Measurements from ENCODE around the gene LAPTM5.

Gene LAPTM5

DNA sequence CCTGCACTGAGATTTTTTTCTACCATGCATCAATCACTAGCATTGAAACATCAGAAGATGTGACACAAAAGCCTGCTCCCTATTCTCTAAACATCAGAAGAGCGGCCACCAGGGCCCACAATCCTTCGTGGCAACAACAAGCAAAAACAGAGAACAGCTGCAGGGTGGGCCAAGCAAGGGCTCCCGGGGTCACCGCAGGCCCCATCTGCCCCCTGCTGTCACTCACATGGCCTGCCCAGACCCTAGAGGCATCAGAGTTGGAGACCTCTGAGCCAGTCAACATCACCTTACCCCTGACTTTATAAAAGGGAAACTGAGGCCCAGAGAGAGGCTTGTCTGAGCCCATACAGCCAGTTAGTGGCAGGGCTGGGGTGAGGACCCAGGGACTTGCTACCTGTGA is 1.8 kb downstream of the LAPTM5 start:
- POLR2A ChIA-PET = no interaction called here
- no peak overlapping the region for H3K4me3 ChIP-seq (ENCODE audit: low read depth, low read length)
- CTCF ChIA-PET = interaction anchor here (0.6 to 0.7 kb wide), 2 partner anchors 275 to 986 kb away, joined by 4 read pairs; no protein-coding TSS in a partner anchor
- H3K27ac ChIP-seq (ENCODE audit: extremely low read depth, low read depth, low read length) = no peak overlapping the region
- H3K36me3 ChIP-seq (ENCODE audit: control insufficient read depth in 2 of 2, insufficient read depth in 1 of 2, low read length in 2 of 2) = no peaks in the 10 kb centered on the region
- no peaks in the 10 kb centered on the region for H3K4me1 ChIP-seq (ENCODE audit: control insufficient read depth, insufficient read depth, low read length)
- H3K9me3 ChIP-seq (ENCODE audit: control insufficient read depth, insufficient read depth, low read depth, low read length) = no peaks in the 10 kb centered on the region
- TF ChIP-seq ZNF24 (tag by site-specific recombination; IDR thresholded peaks at IDR 0.05) (no peak), ZNF549 (tag by site-specific recombination; IDR thresholded peaks at IDR 0.05) (no peak), ZBTB7A (tag by site-specific recombination; IDR thresholded peaks at IDR 0.05; ENCODE audit: low read depth) (no peak), ZBTB20 (tag by site-specific recombination; IDR thresholded peaks at IDR 0.05) (no peak), IKZF3 (tag by site-specific recombination; IDR thresholded peaks at IDR 0.05) (no peak), ZNF623 (tag by site-specific recombination; IDR thresholded peaks at IDR 0.05) (no peak), SETDB1 (IDR thresholded peaks at IDR 0.05; ENCODE audit: insufficient read length, low read length) (no peak), YY1 (tag by site-specific recombination; IDR thresholded peaks at IDR 0.05) (no peak), ZNF112 (tag by site-specific recombination; IDR thresholded peaks at IDR 0.05) (no peak), ZNF341 (tag by site-specific recombination; IDR thresholded peaks at IDR 0.05; ENCODE audit: low read depth) (no peak), ZNF792 (tag by site-specific recombination; IDR thresholded peaks at IDR 0.05) (no peak), ZNF747 (tag by site-specific recombination; IDR thresholded peaks at IDR 0.05) (no peak), ZSCAN23 (tag by site-specific recombination; IDR thresholded peaks at IDR 0.05) (no peak), ZNF830 (tag by site-specific recombination; IDR thresholded peaks at IDR 0.05; ENCODE audit: low read depth) (no peak), ZNF16 (tag by site-specific recombination; IDR thresholded peaks at IDR 0.05; ENCODE audit: low read depth) (no peak), ZIC2 (tag by site-specific recombination; IDR thresholded peaks at IDR 0.05) (no peak)
- TF ChIP-seq, protein P1, sequence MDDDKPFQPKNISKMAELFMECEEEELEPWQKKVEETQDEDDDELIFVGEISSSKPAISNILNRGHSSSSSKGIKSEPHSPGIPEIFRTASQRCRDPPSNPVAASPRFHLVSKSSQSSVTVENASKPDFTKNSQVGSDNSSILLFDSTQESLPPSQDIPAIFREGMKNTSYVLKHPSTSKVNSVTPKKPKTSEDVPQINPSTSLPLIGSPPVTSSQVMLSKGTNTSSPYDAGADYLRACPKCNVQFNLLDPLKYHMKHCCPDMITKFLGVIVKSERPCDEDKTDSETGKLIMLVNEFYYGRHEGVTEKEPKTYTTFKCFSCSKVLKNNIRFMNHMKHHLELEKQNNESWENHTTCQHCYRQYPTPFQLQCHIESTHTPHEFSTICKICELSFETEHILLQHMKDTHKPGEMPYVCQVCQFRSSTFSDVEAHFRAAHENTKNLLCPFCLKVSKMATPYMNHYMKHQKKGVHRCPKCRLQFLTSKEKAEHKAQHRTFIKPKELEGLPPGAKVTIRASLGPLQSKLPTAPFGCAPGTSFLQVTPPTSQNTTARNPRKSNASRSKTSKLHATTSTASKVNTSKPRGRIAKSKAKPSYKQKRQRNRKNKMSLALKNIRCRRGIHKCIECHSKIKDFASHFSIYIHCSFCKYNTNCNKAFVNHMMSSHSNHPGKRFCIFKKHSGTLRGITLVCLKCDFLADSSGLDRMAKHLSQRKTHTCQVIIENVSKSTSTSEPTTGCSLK (tag by site-specific recombination; IDR thresholded peaks at IDR 0.05) = no peak
- TF ChIP-seq, protein P2, sequence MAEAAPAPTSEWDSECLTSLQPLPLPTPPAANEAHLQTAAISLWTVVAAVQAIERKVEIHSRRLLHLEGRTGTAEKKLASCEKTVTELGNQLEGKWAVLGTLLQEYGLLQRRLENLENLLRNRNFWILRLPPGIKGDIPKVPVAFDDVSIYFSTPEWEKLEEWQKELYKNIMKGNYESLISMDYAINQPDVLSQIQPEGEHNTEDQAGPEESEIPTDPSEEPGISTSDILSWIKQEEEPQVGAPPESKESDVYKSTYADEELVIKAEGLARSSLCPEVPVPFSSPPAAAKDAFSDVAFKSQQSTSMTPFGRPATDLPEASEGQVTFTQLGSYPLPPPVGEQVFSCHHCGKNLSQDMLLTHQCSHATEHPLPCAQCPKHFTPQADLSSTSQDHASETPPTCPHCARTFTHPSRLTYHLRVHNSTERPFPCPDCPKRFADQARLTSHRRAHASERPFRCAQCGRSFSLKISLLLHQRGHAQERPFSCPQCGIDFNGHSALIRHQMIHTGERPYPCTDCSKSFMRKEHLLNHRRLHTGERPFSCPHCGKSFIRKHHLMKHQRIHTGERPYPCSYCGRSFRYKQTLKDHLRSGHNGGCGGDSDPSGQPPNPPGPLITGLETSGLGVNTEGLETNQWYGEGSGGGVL (tag by site-specific recombination; IDR thresholded peaks at IDR 0.05) = no peak
- TF ChIP-seq, protein P3, sequence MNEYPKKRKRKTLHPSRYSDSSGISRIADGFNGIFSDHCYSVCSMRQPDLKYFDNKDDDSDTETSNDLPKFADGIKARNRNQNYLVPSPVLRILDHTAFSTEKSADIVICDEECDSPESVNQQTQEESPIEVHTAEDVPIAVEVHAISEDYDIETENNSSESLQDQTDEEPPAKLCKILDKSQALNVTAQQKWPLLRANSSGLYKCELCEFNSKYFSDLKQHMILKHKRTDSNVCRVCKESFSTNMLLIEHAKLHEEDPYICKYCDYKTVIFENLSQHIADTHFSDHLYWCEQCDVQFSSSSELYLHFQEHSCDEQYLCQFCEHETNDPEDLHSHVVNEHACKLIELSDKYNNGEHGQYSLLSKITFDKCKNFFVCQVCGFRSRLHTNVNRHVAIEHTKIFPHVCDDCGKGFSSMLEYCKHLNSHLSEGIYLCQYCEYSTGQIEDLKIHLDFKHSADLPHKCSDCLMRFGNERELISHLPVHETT (tag by site-specific recombination; IDR thresholded peaks at IDR 0.05) = no peak

DNA sequence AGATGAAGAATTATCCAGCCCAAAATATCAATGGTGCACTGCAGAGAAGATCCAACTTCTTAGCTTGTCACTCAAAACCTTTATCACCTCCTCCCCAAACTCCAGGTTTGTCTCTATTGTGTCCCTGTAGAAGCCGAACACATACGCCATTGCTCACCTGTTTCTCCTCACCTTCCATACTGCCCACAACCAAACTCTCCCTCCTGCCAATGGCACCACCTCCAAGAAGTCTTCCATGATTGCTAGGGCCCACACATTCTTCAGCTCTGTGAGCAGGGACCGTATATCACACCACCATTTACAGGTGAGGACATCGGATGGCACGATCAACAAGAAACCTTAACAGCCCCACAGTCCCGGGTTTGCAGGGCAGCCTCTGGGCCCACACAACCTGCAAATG is 2.2 kb downstream of the LAPTM5 start:
- ChIA-PET POLR2A (no interaction called here), CTCF (interaction anchor here (0.6 to 1.2 kb wide), 3 partner anchors 36 to 985 kb away, joined by 3 to 4 read pairs (median 4); no protein-coding TSS in a partner anchor)
- no peak overlapping the region for H3K4me3 ChIP-seq (ENCODE audit: low read depth, low read length)
- no peaks in the 10 kb centered on the region for H3K9me3 ChIP-seq (ENCODE audit: control insufficient read depth, insufficient read depth, low read depth, low read length)
- H3K36me3 ChIP-seq (ENCODE audit: control insufficient read depth in 2 of 2, insufficient read depth in 1 of 2, low read length in 2 of 2) = no peaks in the 10 kb centered on the region
- no peak overlapping the region for H3K27ac ChIP-seq (ENCODE audit: extremely low read depth, low read depth, low read length)
- H3K4me1 ChIP-seq (ENCODE audit: control insufficient read depth, insufficient read depth, low read length) = no peaks in the 10 kb centered on the region
- TF ChIP-seq ZNF157 (tag by site-specific recombination; IDR thresholded peaks at IDR 0.05) = no peak
- no peak for TF ChIP-seq ZBTB17 (tag by site-specific recombination; IDR thresholded peaks at IDR 0.05)
- no peak for TF ChIP-seq FEZF1 (tag by site-specific recombination; IDR thresholded peaks at IDR 0.05)
- TF ChIP-seq, protein P4, sequence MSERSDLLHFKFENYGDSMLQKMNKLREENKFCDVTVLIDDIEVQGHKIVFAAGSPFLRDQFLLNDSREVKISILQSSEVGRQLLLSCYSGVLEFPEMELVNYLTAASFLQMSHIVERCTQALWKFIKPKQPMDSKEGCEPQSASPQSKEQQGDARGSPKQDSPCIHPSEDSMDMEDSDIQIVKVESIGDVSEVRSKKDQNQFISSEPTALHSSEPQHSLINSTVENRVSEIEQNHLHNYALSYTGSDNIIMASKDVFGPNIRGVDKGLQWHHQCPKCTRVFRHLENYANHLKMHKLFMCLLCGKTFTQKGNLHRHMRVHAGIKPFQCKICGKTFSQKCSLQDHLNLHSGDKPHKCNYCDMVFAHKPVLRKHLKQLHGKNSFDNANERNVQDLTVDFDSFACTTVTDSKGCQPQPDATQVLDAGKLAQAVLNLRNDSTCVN (tag by site-specific recombination; optimal IDR thresholded peaks at IDR 0.05) = no peak
- TF ChIP-seq ZNF776 (tag by site-specific recombination; IDR thresholded peaks at IDR 0.05; ENCODE audit: borderline replicate concordance) = no peak
- no peak for TF ChIP-seq ZBTB48 (tag by site-specific recombination; IDR thresholded peaks at IDR 0.05)
- TF ChIP-seq ZNF138 (tag by site-specific recombination; IDR thresholded peaks at IDR 0.05; ENCODE audit: borderline replicate concordance) = no peak
- no peak for TF ChIP-seq ZNF133 (tag by site-specific recombination; IDR thresholded peaks at IDR 0.05)
- TF ChIP-seq, protein P5, sequence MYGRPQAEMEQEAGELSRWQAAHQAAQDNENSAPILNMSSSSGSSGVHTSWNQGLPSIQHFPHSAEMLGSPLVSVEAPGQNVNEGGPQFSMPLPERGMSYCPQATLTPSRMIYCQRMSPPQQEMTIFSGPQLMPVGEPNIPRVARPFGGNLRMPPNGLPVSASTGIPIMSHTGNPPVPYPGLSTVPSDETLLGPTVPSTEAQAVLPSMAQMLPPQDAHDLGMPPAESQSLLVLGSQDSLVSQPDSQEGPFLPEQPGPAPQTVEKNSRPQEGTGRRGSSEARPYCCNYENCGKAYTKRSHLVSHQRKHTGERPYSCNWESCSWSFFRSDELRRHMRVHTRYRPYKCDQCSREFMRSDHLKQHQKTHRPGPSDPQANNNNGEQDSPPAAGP (tag by site-specific recombination; IDR thresholded peaks at IDR 0.05) = no peak
- no peak for TF ChIP-seq ZNF747 (tag by site-specific recombination; IDR thresholded peaks at IDR 0.05)
- no peak for TF ChIP-seq ZNF837 (tag by site-specific recombination; IDR thresholded peaks at IDR 0.05)

Measured in HEK293 (cell line).